ENCODE data around the gene ANO1. TPM values are rescaled to one million over a fixed set of nuclear protein-coding genes. Genes with fewer than 3 reads are reported as not detected.
A peak's percentile ranks its signal among the peaks of the same experiment; 100 is the strongest.

ANO1 gene
- polyA plus RNA-seq, 2 of the 4 experiments (the other 2 are of a cell fraction): 0.27 to 0.44 TPM

DNA sequence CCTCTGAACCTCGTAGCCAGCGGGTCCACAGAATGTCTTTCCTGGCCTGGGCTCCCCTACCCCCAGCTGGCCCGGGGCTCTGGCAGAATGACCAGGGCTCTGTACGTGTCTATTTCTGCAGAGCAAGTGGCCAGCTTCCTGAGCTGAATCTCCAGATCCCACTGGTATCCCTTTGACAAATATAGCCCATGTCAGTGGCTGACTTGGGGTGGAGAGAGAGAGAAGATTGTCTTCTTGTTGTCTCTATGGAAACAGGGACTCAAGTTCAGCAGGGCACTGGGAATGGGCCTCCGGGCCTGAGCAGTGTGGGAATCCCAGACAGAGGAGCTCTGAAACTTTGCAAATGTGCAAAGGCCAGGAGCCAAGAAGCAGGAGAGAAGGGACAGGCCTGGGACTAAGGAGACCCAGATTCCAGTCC, 33.9 kb downstream of the ANO1 start:
- TF ChIP-seq TFCP2L1 (CRISPR knock-in tag; IDR thresholded peaks at IDR 0.05) (no peak), TP53 (CRISPR knock-in tag; IDR thresholded peaks at IDR 0.05) (no peak), BHLHE40 (IDR thresholded peaks at IDR 0.05; ENCODE audit: low read depth, low read length) (no peak), HOXB5 (CRISPR knock-in tag; IDR thresholded peaks at IDR 0.05) (no peak), CEBPB (IDR thresholded peaks at IDR 0.05) (no peak), SREBF2 (IDR thresholded peaks at IDR 0.05) (no peak), ZSCAN20 (CRISPR knock-in tag; IDR thresholded peaks at IDR 0.05) (no peak), JUN (IDR thresholded peaks at IDR 0.05) (no peak), RNF2 (IDR thresholded peaks at IDR 0.05; ENCODE audit: borderline replicate concordance, low read depth) (no peak), KDM1A (IDR thresholded peaks at IDR 0.05; ENCODE audit: low read depth) (no peak), NFE2L2 (conservative IDR thresholded peaks at IDR 0.05; ENCODE audit: low read length) (no peak)
- TF ChIP-seq, protein P1, sequence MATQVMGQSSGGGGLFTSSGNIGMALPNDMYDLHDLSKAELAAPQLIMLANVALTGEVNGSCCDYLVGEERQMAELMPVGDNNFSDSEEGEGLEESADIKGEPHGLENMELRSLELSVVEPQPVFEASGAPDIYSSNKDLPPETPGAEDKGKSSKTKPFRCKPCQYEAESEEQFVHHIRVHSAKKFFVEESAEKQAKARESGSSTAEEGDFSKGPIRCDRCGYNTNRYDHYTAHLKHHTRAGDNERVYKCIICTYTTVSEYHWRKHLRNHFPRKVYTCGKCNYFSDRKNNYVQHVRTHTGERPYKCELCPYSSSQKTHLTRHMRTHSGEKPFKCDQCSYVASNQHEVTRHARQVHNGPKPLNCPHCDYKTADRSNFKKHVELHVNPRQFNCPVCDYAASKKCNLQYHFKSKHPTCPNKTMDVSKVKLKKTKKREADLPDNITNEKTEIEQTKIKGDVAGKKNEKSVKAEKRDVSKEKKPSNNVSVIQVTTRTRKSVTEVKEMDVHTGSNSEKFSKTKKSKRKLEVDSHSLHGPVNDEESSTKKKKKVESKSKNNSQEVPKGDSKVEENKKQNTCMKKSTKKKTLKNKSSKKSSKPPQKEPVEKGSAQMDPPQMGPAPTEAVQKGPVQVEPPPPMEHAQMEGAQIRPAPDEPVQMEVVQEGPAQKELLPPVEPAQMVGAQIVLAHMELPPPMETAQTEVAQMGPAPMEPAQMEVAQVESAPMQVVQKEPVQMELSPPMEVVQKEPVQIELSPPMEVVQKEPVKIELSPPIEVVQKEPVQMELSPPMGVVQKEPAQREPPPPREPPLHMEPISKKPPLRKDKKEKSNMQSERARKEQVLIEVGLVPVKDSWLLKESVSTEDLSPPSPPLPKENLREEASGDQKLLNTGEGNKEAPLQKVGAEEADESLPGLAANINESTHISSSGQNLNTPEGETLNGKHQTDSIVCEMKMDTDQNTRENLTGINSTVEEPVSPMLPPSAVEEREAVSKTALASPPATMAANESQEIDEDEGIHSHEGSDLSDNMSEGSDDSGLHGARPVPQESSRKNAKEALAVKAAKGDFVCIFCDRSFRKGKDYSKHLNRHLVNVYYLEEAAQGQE (IDR thresholded peaks at IDR 0.05): no peak
- TF ChIP-seq, protein P2, sequence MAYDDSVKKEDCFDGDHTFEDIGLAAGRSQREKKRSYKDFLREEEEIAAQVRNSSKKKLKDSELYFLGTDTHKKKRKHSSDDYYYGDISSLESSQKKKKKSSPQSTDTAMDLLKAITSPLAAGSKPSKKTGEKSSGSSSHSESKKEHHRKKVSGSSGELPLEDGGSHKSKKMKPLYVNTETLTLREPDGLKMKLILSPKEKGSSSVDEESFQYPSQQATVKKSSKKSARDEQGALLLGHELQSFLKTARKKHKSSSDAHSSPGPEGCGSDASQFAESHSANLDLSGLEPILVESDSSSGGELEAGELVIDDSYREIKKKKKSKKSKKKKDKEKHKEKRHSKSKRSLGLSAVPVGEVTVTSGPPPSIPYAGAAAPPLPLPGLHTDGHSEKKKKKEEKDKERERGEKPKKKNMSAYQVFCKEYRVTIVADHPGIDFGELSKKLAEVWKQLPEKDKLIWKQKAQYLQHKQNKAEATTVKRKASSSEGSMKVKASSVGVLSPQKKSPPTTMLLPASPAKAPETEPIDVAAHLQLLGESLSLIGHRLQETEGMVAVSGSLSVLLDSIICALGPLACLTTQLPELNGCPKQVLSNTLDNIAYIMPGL (CRISPR knock-in tag; IDR thresholded peaks at IDR 0.05; ENCODE audit: borderline replicate concordance): no peak
- H3K4me1 ChIP-seq: peaks cover 4% of the 10 kb centered on the region; the same call in 1 of the 3 replicates
- no peaks in the 10 kb centered on the region for H3K9me3 ChIP-seq
- ATAC-seq (peak in 1 of 2 experiments; percentile 12; a peak in 2 of 6 replicates), DNase-seq (ENCODE audit: low read depth in 1 of 2, low spot score in 1 of 2) (no peak), FAIRE-seq (no peak)
- POLR2A ChIA-PET: no interaction called here
- WGBS (ENCODE audit: missing lambda C conversion rate): 79% methylated on average over 5 of the region's 5 CpGs
- H3K27ac ChIP-seq: 0 out of 6 replicates have a peak overlapping the region, but pooled peaks of 1 of the 2 experiments have one; percentile 36
- CTCF ChIA-PET: interaction anchor here (1.0 to 1.5 kb wide), 6 partner anchors 12 to 201 kb away, joined by 3 to 6 read pairs (median 4); no protein-coding TSS in a partner anchor
- H3K4me2 ChIP-seq: no peak overlapping the region
- no peak overlapping the region for H3K4me3 ChIP-seq

DNA sequence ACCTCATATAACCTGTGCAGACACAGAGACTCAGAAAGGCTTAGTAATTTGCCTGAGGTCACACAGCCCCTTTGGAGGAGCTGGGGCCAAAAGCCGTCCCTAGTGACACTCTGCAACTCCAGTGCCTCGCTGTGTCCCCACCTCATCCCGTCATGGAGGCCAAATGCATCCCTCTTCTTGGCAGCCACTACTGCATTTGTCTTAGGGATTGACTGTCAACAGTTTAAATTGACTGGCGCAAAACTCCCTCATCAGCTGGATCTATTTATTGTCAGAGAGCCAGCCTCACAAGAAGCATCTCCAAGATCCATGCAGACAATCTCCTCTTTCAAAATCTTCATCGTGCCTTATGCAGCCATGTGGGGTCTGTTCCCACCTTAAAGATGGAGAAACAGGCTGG, 35.7 kb downstream of the ANO1 start:
- no peak for FAIRE-seq
- no peak for ATAC-seq
- Histone ChIP-seq H3K4me3 (no peak overlapping the region), H3K4me1 (peaks cover 4% of the 10 kb centered on the region; the same call in 1 of the 3 replicates), H3K4me2 (no peak overlapping the region), H3K27ac (no peak overlapping the region), H3K9me3 (no peaks in the 10 kb centered on the region)
- ChIA-PET CTCF (interaction anchor here (1.1 to 1.2 kb wide), 3 partner anchors 12 to 30 kb away, joined by 3 read pairs; no protein-coding TSS in a partner anchor), POLR2A (interaction anchor here (0.6 kb wide), 1 partner anchor 54 kb away, joined by 11 read pairs; no protein-coding TSS in a partner anchor)
- 65% methylated on average over 5 of the region's 5 CpGs for WGBS (ENCODE audit: missing lambda C conversion rate)
- no peak for DNase-seq (ENCODE audit: low read depth in 1 of 2, low spot score in 1 of 2)
- no peak for TF ChIP-seq TFCP2L1 (CRISPR knock-in tag; IDR thresholded peaks at IDR 0.05)
- TF ChIP-seq, protein P3, sequence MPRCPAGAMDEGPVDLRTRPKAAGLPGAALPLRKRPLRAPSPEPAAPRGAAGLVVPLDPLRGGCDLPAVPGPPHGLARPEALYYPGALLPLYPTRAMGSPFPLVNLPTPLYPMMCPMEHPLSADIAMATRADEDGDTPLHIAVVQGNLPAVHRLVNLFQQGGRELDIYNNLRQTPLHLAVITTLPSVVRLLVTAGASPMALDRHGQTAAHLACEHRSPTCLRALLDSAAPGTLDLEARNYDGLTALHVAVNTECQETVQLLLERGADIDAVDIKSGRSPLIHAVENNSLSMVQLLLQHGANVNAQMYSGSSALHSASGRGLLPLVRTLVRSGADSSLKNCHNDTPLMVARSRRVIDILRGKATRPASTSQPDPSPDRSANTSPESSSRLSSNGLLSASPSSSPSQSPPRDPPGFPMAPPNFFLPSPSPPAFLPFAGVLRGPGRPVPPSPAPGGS (IDR thresholded peaks at IDR 0.05): no peak
- TF ChIP-seq MAFK (IDR thresholded peaks at IDR 0.05; ENCODE audit: partially characterized antibody): no peak
- TF ChIP-seq, protein P4, sequence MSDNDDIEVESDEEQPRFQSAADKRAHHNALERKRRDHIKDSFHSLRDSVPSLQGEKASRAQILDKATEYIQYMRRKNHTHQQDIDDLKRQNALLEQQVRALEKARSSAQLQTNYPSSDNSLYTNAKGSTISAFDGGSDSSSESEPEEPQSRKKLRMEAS (IDR thresholded peaks at IDR 0.05): no peak
- no peak for TF ChIP-seq POLR2AphosphoS2 (conservative IDR thresholded peaks at IDR 0.05; ENCODE audit: low read length)
- no peak for TF ChIP-seq PHF8 (IDR thresholded peaks at IDR 0.05; ENCODE audit: borderline replicate concordance, low read depth)
- no peak for TF ChIP-seq EHMT2 (IDR thresholded peaks at IDR 0.05; ENCODE audit: low read depth)
- no peak for TF ChIP-seq CHD2 (IDR thresholded peaks at IDR 0.05; ENCODE audit: low read length, partially characterized antibody)
- TF ChIP-seq SMC3 (IDR thresholded peaks at IDR 0.05): no peak
- TF ChIP-seq, protein P5, sequence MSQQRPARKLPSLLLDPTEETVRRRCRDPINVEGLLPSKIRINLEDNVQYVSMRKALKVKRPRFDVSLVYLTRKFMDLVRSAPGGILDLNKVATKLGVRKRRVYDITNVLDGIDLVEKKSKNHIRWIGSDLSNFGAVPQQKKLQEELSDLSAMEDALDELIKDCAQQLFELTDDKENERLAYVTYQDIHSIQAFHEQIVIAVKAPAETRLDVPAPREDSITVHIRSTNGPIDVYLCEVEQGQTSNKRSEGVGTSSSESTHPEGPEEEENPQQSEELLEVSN (IDR thresholded peaks at IDR 0.05; ENCODE audit: borderline replicate concordance, low read depth): no peak
- TF ChIP-seq HDAC2 (IDR thresholded peaks at IDR 0.05): no peak
- no peak for TF ChIP-seq JUN (IDR thresholded peaks at IDR 0.05)
- no peak for TF ChIP-seq GATA3 (IDR thresholded peaks at IDR 0.05; ENCODE audit: borderline replicate concordance)

Measured in A549 (cell line).